GM23248 (cell line): Measurements from ENCODE around the gene NEUROG2.

Experiments
- EZH2 ChIP-seq: fragments of 200-600 bp; sonication (generic); IDR thresholded peaks from 2 replicates; pipeline ENCODE4 v1.6.1; 2018; ENCODE audit warnings: antibody characterized with exemption, mild to moderate bottlenecking; ENCODE audit not compliant: insufficient read depth, poor library complexity, severe bottlenecking
- EZH2phosphoT487 ChIP-seq: fragments of 200-600 bp; sonication (generic); IDR thresholded peaks from 2 replicates; pipeline ENCODE4 v1.6.1; 2018; ENCODE audit warnings: antibody characterized with exemption, moderate library complexity, mild to moderate bottlenecking, low read depth; ENCODE audit not compliant: insufficient read depth

DNA sequence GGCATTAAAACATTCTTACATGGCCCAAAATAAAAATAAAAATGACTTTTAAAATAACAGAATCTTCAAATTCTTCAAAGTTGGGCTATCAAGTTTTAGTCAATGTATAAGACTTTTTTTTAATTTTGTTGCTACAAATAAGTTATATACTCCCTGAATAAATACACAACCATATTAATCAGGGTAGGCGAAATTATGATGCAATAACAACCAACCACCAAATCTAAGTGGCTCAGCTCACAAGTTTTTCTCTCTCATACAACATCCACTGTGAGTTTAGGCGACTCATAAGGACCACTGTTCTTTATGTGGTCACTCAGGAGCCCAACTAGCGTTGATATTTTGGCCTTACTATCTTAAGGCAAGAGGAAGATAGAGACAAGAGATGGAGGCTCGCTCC lies 11.2 kb downstream of the NEUROG2 start:
- TF ChIP-seq EZH2phosphoT487 (no peak), EZH2 (no peak)
